GM06990 (cell line): Measurements from ENCODE around the gene DTHD1.

Experiments used
- DNase-seq: peaks from one replicate; pipeline ENCODE4 v3.0.0-alpha.2; 2011; ENCODE audit not compliant: insufficient read length; ENCODE audit errors: extremely low read depth
- H3K27me3 ChIP-seq: replicated peaks from 2 replicates; pipeline ENCODE4 v1.6.0; 2011; ENCODE audit warnings: low read length; ENCODE audit not compliant: control insufficient read depth, insufficient read depth
- H3K36me3 ChIP-seq: 2 replicates; pipeline ENCODE4 v1.5.1; 2011; ENCODE audit warnings: low read length; ENCODE audit not compliant: control insufficient read depth, insufficient read depth
- H3K4me3 ChIP-seq: replicated peaks from 2 replicates; pipeline ENCODE4 v1.5.1; 2011; ENCODE audit warnings: low read depth, mild to moderate bottlenecking, control low read depth, low read length
- TF ChIP-seq, protein P1 (sequence below): IDR thresholded peaks from 2 replicates; pipeline ENCODE4 v1.5.1; 2011; ENCODE audit warnings: low read length, control low read depth, mild to moderate bottlenecking, inconsistent platforms; ENCODE audit not compliant: insufficient read depth, poor library complexity, severe bottlenecking

Gene DTHD1

DNA sequence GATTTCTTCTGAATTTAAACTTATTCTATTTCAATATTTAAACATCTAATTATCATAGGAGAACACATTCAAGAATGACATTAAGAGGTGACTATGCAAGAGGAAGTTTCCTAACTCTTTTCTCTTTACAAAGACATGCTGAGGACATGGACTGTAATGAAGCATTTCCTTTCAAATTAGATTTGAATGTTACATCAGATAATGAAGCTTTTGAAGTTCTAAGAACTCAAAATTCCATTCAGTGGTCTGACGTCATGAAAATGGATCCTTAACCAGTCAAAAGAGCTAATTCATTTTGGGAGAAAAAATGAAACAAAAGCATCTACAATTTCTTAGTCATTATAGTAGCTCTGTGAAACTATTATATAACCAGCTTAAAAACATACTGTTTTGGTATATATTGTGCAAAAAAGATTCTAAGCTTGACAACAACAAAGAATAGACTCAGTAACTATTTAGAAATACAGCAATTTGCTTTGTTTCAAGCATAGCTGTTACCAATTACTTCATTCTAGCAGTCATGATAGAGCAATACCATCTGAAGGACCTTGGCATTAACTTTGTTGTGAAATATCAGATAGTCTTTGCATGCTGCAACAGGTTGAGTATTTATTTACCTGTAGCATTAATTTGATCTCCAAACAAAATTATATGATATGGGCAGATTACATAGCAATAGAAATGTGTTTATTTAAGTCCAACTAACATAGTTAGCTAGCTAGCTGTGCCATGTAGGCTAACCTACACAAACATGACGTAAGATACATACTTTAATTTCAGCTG, 13.7 kb upstream of the DTHD1 start:
- DNase-seq = no peak
- H3K27me3 ChIP-seq = no peaks in the 10 kb centered on the region
- no peak overlapping the region for H3K4me3 ChIP-seq
- H3K36me3 ChIP-seq = no peaks in the 10 kb centered on the region
- TF ChIP-seq, protein P1, sequence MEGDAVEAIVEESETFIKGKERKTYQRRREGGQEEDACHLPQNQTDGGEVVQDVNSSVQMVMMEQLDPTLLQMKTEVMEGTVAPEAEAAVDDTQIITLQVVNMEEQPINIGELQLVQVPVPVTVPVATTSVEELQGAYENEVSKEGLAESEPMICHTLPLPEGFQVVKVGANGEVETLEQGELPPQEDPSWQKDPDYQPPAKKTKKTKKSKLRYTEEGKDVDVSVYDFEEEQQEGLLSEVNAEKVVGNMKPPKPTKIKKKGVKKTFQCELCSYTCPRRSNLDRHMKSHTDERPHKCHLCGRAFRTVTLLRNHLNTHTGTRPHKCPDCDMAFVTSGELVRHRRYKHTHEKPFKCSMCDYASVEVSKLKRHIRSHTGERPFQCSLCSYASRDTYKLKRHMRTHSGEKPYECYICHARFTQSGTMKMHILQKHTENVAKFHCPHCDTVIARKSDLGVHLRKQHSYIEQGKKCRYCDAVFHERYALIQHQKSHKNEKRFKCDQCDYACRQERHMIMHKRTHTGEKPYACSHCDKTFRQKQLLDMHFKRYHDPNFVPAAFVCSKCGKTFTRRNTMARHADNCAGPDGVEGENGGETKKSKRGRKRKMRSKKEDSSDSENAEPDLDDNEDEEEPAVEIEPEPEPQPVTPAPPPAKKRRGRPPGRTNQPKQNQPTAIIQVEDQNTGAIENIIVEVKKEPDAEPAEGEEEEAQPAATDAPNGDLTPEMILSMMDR = no peak

DNA sequence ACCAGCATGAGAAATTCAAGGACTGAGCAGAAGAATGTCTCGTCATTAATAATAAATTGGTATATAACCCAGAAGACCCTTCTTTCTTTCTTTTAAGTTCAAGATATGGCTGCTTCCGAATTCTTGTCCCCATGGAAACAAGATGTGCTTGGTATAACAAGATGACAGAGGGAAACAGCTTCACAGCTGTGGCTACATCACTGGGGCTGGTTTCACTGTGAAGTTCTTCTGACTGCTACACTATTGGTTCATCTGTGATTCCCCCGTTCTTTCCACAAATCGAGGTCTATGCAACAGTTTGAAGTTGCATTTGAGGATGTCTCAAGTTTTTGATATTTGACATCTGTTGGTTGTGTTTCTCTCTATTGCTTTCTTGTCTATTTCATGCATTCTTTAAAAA, 12.3 kb upstream of the DTHD1 start:
- TF ChIP-seq, protein P1 = no peak
- H3K4me3 ChIP-seq = no peak overlapping the region
- DNase-seq = no peak
- no peaks in the 10 kb centered on the region for H3K27me3 ChIP-seq
- no peaks in the 10 kb centered on the region for H3K36me3 ChIP-seq

DNA sequence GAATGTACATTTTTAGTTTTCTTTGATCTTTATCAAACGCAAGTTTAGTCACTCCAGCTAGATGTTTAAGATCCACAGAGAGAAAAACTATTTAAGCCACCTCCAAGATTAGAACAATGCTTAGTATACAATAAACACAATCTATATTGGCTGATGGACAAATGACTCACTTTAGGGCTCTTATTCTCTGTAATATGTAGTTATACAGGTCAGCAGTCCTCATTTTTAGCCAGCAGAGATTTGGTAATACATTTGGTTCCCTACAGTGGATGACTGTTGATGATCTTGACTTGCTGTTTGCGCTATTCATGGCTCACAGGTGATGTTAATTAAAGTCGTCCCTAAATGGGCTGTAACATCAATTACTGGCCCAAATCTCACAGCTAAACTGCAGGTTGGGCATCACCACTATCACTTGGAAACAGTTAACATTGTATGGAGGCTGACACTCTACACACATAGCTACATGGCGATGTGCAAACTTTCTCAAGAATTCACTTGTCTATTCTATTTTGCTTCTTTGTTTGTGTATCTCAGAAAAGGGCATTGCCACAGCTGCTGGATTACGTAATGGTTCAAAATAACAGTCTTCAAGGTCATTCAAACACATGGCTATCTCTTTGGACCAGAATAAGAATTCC, 11.8 kb upstream of the DTHD1 start:
- no peak overlapping the region for H3K4me3 ChIP-seq
- H3K27me3 ChIP-seq = no peaks in the 10 kb centered on the region
- TF ChIP-seq, protein P1 = no peak
- H3K36me3 ChIP-seq = no peaks in the 10 kb centered on the region
- DNase-seq = no peak

DNA sequence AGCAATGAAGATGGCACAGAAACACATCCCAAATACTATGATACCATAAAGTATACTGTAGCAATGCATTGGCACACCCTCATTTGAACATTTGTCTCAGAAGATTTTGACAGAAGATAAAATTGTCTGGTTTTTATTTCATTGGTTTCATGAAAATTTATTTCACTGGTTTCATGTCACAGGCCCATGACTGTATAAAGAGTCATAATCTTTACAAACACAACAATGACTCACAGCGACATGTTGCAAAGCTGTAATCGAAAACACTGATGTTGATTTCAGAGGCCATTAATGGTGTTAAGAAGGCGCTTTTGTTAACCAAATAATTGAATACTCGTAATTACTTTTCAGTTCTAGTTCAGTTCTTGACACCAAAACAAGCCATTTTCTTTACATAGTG, 8.1 kb upstream of the DTHD1 start:
- Histone ChIP-seq H3K27me3 (no peaks in the 10 kb centered on the region), H3K4me3 (no peak overlapping the region), H3K36me3 (no peaks in the 10 kb centered on the region)
- TF ChIP-seq, protein P1 = no peak
- DNase-seq = no peak

DNA sequence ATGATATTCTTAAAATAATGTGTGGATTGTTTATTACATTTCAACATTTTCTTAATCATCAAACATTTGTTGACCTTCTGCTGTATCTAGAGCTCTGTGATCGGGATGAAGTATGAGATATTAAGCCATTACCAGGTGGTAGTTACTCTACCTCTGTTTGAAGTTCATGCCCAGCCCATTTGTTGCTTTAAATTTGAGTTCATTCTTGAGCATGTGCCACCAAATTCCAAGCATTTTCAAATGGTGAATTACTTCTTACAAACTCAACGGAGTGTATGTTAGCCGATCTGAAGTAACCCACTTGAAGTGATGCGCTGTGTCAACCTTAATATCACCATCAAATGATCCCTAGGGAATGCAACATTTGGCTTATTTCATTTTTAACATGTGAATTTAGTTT, 7.3 kb upstream of the DTHD1 start:
- DNase-seq = no peak
- no peaks in the 10 kb centered on the region for H3K36me3 ChIP-seq
- no peak overlapping the region for H3K4me3 ChIP-seq
- H3K27me3 ChIP-seq = no peaks in the 10 kb centered on the region
- TF ChIP-seq, protein P1 = no peak
